GM06990 (cell line): ENCODE measurements around the gene DAPK2.

Experiments
- DNase-seq: peaks from one replicate; pipeline ENCODE4 v3.0.0-alpha.2; 2011; ENCODE audit not compliant: insufficient read length; ENCODE audit errors: extremely low read depth
- H3K27me3 ChIP-seq: replicated peaks from 2 replicates; pipeline ENCODE4 v1.6.0; 2011; ENCODE audit warnings: low read length; ENCODE audit not compliant: control insufficient read depth, insufficient read depth
- H3K36me3 ChIP-seq: 2 replicates; pipeline ENCODE4 v1.5.1; 2011; ENCODE audit warnings: low read length; ENCODE audit not compliant: control insufficient read depth, insufficient read depth
- H3K4me3 ChIP-seq: replicated peaks from 2 replicates; pipeline ENCODE4 v1.5.1; 2011; ENCODE audit warnings: low read depth, mild to moderate bottlenecking, control low read depth, low read length
- CTCF ChIP-seq: IDR thresholded peaks from 2 replicates; pipeline ENCODE4 v1.5.1; 2011; ENCODE audit warnings: low read length, control low read depth, mild to moderate bottlenecking, inconsistent platforms; ENCODE audit not compliant: insufficient read depth, poor library complexity, severe bottlenecking

The DAPK2 gene

GRCh38 chr15:63941698-63942465, 104.4 kb downstream of the DAPK2 start:
- TF ChIP-seq CTCF = no peak
- no peak for DNase-seq
- H3K4me3 ChIP-seq = no peak overlapping the region
- no peaks in the 10 kb centered on the region for H3K27me3 ChIP-seq
- H3K36me3 ChIP-seq = no peaks in the 10 kb centered on the region

- no peaks in the 10 kb centered on the region for H3K36me3 ChIP-seq
- DNase-seq = no peak
- H3K27me3 ChIP-seq = no peaks in the 10 kb centered on the region
- TF ChIP-seq CTCF = no peak
- no peak overlapping the region for H3K4me3 ChIP-seq
These were observed 105.2 kb downstream of the DAPK2 start for GRCh38 chr15:63940966-63941620.

GRCh38 chr15:63939531-63940130, 106.7 kb downstream of the DAPK2 start:
- DNase-seq = no peak
- Histone ChIP-seq H3K27me3 (no peaks in the 10 kb centered on the region), H3K4me3 (no peak overlapping the region), H3K36me3 (no peaks in the 10 kb centered on the region)
- TF ChIP-seq CTCF = no peak

GRCh38 chr15:63938486-63939061, 107.7 kb downstream of the DAPK2 start:
- no peaks in the 10 kb centered on the region for H3K27me3 ChIP-seq
- no peak overlapping the region for H3K4me3 ChIP-seq
- DNase-seq = no peak
- H3K36me3 ChIP-seq = no peaks in the 10 kb centered on the region
- no peak for TF ChIP-seq CTCF

- Histone ChIP-seq H3K36me3 (no peaks in the 10 kb centered on the region), H3K4me3 (no peak overlapping the region), H3K27me3 (no peaks in the 10 kb centered on the region)
- TF ChIP-seq CTCF = no peak
- no peak for DNase-seq
These were observed 112.8 kb downstream of the DAPK2 start for GRCh38 chr15:63933522-63933921.
